HG02973 (cell line): Measurements from ENCODE around the gene CCDC122.

Experiments used
- ATAC-seq: cut with Tn5 transposase; IDR thresholded peaks from one replicate; pipeline ENCODE4 v1.9.1; 2021; ENCODE audit warnings: moderate library complexity; ENCODE audit not compliant: unreplicated experiment

The CCDC122 gene

GRCh38 chr13:43878892-43879754 is at the start of gene CCDC122:
CCDC122 (minus strand) TSS chr13:43879740; CDS start chr13:43869376, 10,364 bp downstream.
- peak; percentile 77 for ATAC-seq

DNA sequence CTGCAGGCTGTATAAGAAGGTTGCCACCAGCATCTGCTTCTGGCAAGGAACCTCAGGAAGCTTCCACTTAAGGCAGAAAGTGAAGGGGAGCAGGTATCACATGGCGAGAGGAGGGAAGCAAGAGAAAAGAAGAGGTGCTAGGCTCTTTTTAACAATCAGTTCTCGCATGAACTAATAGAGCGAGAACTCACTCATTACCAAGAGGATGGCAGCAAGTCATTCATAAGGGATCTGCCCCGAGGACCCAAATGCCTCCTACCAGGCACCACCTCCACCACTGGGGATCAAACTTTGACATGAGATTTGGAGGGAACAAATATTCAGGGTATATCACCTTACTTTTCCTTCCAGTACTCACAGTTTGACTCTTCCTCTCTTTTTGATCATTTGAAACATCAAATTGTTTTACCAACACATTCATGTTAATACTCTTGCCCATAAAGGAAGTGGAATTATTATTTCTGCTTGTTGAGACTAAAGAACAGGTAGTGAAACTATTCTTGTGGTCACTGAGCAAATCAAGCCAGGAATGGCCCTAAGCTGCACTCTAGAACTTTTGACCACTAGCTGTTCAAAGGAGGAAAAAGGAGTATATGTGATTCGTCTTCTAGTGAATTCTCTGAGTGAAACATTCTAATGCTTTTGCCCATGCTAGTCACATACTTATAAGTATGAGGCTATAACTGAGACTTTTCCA is 45.2 kb upstream of the CCDC122 start:
- ATAC-seq: peak; percentile 83

DNA sequence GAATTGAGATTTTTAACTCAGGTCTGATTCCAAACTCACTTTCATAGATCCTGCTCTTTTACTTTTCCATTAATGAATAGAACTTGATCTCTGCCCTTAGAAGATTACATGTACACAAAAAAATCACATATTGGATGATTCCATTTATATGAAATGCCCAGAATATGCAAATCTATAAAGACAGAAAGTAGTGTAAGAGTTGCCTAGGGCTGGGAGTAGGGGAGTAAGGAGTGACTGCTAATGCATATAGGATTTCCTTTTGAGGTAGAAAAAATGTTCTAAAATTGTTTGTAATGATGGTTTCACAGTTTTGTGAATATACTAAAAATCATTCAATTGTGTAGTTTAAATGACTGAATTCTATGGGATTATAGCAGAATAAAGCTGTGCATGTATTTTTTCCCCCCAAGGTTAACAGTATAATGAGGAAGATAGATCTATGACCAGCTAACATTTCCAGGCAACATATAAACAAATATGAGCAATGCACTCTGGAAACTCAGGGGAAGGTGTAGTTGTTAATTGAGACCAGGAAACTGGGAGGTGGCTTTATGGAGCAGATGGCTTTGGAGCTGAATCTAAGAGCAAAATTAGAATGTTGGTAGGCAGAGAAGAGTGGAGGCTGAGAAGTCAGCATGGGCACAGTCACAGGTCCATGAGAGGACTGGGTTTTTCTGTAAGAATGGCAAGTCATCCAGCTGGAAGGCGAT is 41.6 kb upstream of the CCDC122 start:
- ATAC-seq: no peak

GRCh38 chr13:43918636-43919035 is 39.1 kb upstream of the CCDC122 start:
- ATAC-seq: no peak

GRCh38 chr13:43916828-43917227 is 37.3 kb upstream of the CCDC122 start:
- ATAC-seq: no peak

- no peak for ATAC-seq
Observed at GRCh38 chr13:43915451-43915850, 35.9 kb upstream of the CCDC122 start.

GRCh38 chr13:43911871-43912270 is 32.3 kb upstream of the CCDC122 start:
- no peak for ATAC-seq

GRCh38 chr13:43911278-43911677 is 31.7 kb upstream of the CCDC122 start:
- no peak for ATAC-seq

DNA sequence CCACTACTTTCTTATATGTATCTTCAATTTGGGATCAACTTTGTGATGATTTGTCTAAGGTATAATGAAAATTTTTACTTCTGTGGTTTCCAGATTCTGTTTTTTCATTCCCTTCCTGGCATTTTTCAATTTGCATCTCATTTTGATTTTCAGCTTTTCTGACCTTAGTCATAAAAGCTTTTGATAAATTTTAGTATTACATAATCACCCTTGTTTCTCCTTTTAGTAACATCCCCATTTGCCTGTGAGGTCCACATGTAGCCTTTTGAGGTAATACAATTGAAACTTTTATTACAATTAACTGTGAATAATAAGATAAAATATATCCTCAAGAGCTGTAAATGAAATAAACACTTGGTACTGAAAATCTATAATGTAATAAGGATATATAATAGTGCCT is 31.3 kb upstream of the CCDC122 start:
- no peak for ATAC-seq

GRCh38 chr13:43908156-43909126 is 28.9 kb upstream of the CCDC122 start:
- ATAC-seq: no peak

DNA sequence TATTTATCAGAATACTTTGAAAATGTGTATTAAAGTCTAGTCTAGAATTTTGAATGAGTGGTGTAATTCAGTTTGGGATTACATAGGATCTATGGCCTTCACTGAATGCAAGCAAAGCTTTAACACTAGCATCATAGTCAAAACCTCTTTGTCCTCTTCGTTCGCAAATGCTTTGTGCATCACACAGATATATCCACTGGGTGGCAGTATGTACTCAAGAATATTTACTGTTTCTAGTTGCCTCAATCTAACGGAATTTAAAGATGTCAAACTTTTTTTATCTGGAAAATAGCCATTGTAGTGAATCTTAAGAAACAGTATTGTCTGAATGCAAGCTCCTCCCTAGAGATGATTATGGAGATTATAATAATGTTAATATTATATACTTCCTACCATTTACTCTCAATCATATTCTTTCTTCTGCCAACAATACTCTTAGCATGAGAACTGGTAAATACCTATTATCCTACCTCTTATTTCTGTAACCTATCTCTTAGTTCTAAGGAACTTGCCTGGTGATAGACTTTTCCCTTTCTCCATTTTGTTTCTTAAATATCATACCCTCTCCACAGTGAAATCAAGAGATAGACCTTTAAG is 26.0 kb upstream of the CCDC122 start:
- ATAC-seq: no peak

DNA sequence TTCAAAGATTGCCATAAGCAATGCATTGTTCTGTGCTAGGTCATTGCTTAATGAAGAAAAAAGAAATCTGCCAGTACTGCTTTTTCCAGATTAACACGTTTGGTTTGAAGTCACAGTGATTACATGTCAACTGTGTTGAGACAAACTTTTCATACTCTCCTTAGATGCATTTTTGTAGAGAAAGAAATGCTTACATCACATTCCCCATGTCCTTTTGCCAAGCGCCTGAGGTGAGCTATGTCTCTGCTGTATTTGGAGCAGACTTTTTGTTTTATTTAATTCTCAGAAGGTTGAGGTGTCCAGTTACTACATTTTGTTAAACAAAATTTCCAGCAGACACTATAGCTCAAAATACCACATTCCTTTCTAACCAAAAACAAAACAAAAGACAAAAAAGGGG is 16.4 kb upstream of the CCDC122 start:
- ATAC-seq: no peak

- no peak for ATAC-seq
Observed at GRCh38 chr13:43894438-43894837, 14.9 kb upstream of the CCDC122 start.

DNA sequence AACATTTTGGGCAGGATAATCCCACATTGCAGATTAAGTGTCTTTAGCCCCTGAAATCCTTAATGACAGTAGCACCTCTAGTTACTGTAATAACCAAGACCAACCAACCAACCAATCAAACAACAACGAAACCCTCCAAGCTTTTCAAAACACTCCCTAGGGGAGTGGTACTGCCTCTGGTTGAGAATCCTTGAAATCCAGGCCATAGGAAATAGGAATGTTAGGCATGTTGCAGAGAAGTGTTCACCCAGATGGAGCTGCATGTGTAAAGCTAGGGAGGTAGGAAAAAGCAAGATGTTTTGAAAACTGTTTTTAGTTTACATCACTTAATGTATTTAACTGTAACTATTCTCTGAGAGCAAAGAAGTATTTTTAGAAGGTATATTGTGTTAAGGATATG is 4.7 kb upstream of the CCDC122 start:
- ATAC-seq: no peak

- no peak for ATAC-seq
Observed at GRCh38 chr13:43883631-43884030, 4.1 kb upstream of the CCDC122 start.

DNA sequence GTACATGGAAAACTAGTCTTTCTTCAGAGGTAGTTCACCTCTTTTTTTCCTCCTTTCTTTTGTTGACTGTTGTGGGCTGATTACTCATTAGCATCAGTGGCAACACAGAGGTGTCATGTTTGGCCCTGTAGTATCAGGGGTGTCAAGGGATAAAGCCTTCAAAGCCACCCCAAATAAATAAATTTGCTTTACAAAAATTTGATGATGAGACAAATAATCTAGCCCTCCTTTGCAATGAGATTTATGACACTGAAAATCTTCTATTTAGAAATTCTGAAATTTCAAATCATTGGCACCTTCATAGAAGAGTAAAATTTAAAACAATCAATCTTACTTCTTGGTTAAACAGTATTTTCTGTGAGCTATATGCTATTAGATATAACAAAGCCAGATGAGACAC is 2.0 kb upstream of the CCDC122 start:
- no peak for ATAC-seq

DNA sequence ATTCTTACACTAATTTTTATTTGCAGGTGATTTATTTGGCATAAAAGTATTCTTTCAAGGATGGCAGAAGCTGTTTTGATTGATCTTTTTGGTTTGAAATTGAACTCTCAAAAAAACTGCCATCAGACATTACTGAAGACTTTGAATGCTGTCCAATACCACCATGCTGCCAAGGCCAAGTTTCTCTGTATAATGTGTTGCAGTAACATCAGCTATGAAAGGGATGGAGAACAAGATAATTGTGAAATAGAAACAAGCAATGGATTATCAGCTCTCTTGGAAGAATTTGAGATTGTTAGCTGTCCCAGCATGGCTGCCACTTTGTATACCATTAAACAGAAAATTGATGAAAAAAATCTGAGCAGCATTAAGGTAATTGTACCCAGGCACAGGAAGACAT is 1.4 kb upstream of the CCDC122 start:
- no peak for ATAC-seq

DNA sequence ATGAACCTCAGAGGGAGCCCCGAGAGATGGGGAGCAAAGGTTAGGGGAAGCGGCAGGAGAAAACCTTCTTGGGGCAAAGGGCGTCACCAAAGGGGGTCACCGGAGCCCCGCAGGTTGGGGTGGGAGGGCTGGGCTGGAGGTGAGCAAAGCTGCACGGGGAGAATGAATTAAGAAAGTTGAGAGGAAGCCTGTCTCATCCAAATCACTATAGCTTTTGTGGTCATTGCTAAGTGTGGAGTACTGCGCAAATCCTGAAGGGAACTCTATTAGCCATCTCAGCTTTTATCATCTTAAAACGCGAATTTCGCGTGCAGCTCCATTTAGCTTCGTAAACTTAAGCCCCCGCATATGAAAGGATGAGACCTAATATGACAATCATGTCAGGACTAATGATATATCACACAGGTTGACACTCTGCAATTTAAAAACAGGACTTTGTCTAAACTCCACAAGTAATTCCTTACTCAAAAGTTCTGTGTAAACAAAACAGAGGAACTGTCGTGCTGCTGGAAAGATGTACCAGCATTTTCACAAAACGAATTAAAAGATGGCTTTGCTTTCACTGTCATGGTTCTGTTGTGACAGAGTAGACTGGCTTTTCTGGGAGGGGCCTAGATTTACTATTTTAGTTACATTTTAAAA is 795 bp upstream of the CCDC122 start:
- ATAC-seq: no peak

- ATAC-seq: peak; percentile 33
Observed at GRCh38 chr13:43879755-43880181, 228 bp upstream of the CCDC122 start, which contains the start of gene LACC1. LACC1 (plus strand) TSS chr13:43879904; CDS start chr13:43880986, 1,082 bp downstream.
